ENCODE measurements around the gene FHOD1.

Gene FHOD1

DNA sequence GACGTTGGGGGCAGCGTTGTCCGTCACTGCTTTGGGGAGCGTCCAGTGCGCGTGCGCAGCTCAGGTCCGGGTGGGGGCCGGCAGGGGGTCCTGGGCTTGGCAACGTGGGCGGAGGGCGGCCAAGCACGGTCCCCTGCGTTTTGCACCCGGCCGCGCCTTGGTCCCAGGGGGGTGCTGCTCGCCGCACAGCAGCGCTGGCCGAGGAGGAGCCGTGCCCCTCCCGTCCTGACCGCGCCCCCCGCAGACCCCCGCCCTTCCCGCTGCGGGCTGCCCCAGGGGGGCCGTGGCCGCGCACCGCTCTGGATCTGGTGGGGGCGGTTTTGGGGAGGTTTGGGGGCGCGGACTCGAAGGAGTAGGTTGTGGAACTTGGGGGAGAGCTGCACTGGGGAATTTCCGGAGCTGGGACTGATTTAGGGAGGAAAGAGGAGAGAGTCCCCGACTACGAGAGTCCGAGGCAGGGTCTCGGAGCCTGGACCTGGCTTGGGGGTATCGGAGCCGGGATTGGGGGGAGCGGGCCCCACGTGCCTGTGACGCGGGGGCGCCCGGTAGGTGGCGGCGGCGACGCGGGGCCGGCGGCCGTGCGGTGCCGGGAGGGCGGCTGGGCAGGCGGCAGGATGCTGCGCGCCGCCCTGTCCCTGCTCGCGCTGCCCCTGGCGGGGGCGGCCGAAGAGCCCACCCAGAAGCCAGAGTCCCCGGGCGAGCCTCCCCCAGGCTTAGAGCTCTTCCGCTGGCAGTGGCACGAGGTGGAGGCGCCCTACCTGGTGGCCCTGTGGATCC is 1.3 kb upstream of the FHOD1 start, which contains the start of gene SLC9A5:
TSS of gene SLC9A5 (plus strand) at position 579 of the 777 bp plus-strand sequence. CDS start at position 615, 36 bp downstream.
- peak; percentile 78 for DNase-seq

- no peak for DNase-seq
Observed at GRCh38 chr16:67248073-67248400, 756 bp upstream of the FHOD1 start.

GRCh38 chr16:67246756-67247191 is 507 bp downstream of the FHOD1 start:
- DNase-seq, result peak; percentile 81

DNA sequence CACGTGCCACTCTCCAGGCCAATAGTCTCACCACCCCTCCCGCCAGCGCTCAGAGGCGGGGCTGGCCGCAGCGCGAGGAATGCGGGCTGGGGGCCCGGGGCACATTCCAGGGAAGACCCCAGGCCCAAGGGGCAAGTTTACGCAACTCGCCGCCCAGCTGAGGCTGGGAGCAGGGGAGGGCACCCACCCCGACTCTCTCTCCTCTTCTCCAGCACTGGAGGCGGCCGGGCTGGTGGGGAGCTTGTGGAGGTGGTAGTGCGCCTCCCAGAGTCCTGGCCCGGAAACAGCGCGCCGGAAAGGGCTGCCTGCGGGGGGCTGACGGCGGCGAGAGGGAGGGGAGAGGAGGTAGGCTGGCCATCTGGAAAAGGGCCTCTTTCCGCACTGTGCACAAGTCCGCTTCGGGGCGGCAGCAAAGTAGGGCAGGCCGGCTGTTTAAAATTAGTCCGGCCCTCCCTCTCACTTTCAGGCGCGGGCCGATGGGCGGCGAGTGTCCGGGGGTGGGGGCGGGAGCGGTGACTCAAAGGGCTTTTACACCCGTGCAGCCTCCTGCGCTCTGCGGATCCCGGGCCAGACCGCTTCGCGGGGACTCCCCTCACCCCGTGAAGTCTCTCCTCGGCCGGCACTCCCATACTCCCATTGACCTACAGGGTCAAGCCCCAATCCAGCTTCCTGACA is 1.1 kb downstream of the FHOD1 start:
- peak; percentile 81 for DNase-seq

DNA sequence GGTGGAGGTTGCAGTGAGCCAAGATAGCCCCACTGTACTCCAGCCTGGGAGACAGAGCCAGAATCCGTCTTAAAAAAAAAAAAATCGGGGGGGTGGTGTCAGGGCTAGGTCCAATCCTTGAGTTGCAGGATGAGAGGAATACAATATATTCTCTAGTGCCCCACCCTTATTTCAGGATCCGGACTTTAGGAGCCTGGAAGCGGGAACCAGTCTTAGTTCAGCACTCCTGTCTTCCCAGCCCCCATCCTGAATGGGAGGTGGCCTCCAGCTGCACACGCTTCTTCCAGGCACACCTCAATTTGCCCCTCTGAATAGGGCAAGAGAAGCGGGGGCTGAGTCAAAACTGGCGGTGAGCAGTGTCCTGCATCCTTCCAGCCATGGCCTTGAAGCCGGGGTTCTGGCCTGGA is 1.6 kb downstream of the FHOD1 start:
- DNase-seq, result no peak

DNA sequence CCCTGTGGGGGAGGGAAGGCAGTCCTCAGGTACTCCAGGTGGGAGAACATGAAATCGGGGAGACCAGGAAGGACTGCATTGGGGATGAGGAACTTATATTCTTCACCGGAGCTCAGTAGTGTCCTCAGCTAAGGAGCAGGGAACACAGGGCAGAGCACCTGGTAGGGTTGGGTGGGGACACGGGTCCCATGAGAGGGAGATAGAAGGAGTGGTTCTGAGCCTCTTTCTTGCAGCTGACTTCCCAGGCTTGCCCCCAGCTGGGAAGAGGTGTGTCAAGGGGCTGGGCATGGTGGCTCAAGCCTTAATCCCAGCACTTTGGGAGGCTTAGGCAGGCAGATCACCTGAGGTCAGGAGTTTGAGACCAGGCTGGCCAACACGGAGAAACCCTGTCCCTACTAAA is 2.1 kb downstream of the FHOD1 start:
- DNase-seq, result no peak

- DNase-seq, result peak; percentile 87
Observed at GRCh38 chr16:67244387-67245185, 2.7 kb downstream of the FHOD1 start.

DNA sequence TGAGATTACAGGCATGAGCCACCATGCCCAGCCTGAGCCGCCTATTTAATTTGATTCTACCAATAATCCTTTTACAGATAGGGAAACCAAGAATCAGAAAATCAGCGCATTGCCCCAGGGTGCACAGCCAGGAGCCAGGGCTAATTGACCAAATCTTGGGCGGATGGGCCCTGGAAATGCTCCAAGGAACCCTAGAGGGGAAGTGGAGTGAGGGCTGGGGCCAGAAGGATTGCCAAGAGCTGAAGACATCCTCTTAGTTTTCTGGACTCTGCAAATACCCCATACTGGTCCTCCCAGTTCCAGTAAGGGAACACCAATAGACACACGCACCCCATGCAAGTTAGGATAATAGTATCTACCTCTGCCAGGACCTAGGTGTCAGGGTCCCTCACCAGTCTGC is 3.8 kb downstream of the FHOD1 start:
- DNase-seq, result no peak

GRCh38 chr16:67242138-67242730 is 5.0 kb downstream of the FHOD1 start:
- DNase-seq, result no peak

DNA sequence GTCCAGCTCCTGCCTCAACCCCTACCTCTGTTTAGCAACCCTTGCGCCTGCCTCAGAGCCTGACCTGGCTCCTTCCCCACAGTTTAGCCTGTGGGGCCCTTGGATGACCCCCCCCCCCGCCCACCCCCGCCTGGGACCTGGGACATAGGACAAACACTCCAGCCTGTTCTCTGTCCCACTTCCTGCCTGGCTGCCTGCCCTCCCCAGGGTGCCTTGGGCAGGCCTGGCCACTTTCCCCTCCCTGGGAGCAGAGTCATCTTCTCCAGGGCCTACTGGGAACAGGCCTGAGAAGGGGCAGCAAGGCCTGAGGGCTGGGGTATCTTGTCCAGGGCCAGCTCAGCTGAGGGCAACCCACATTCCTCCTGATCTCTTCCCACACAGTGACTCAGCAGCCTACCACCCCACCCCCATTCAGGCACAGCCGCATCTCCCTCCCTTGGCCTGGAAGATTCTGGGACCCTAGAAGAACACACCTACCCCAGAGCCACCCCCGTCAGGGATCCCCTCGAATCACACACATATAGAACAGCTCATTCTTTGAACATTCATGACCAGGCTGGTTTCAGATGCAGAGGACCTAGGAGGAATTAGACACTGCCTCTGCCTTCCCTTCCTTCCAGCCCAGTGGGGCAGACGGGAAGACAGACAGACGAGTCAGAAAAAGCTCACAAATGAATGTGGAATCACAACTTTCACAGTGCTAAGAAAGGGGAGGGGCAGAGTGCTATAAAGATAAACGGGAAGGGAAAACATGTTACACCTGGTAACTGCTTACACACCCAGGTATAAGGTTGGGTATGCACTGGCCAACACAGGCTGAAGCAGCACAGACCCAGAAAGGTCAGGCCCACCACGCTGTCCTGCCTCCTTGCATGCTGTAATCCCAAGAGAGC is 6.0 kb downstream of the FHOD1 start:
- DNase-seq, result no peak

DNA sequence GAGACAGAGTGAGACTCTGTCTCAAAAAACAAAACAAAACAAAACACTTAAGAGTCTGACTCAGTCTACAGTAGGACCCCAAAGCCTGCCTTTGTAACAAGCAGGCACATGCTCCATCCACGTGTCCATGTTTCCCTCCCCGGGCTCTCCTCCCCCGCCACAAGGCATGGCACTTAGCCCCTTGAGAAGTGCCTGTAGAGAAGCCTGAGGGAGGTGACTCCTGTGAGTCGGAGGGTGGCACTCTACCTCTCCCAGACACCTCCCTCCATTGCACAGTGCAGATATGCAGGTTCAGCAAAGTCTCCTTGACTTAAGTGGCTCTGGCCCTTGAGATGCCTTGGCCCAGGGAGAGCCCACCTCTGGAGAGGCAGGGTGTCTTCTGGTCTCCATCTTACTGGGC is 6.8 kb downstream of the FHOD1 start:
- no peak for DNase-seq

GRCh38 chr16:67238806-67239470 is 8.3 kb downstream of the FHOD1 start:
- DNase-seq, result no peak

DNA sequence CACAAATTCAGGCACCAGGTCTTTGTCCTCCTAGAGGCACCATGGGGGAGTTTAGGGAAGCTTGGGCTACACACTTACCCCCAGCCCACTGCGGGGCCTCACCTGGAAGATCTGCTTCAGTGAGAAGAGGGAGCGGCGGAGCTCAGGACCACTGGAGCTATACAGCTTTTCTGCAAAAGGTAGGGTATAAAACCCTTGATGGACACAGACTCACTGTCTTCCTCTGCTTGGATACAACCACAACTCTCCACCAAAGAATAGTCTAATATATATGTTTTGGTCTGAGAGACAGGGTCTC is 9.1 kb downstream of the FHOD1 start:
- DNase-seq, result no peak

- DNase-seq, result no peak
Observed at GRCh38 chr16:67237396-67238277, 9.6 kb downstream of the FHOD1 start.

DNA sequence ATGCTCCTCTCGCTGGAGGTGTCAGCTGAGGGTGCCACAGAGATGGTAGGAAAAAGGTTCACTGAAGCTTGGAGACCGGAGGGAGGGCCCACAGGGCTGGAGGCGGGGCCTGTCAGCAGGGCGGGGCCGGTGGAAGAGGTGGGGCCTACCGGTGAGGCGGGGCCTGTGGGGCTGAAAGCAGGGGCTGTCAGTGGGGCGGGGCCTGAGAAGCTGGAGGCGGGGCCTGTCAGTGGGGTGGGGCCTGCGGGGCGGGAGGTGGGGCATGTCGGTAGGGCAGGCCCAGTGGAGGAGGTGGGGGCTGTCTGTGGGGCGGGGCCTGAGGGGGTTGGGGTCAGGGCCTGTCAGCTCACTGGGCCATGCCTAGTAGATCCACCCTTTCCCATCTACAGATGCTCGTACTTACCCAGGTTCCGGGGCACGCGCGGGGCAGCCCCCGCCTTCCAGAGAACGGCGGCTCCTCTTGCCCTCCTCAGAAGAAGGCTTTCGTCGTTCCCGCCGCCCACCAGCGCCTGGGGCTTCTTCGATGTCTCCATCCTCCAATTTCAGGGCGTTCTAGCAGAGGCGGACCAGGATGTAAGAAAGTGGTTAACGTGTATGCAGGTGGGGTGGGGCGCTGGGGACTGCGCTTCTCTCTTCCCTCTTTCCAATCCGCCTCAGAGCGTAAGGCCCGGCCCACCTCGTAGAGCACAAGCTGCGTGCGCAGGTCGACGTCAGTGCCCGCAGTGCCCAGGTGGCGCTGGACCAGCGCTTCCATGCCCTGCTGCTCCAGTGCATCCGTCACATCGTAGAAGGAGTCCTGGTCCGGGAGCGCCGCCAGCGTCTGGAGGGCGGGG is 10.5 kb downstream of the FHOD1 start:
- peak; percentile 90 for DNase-seq

DNA sequence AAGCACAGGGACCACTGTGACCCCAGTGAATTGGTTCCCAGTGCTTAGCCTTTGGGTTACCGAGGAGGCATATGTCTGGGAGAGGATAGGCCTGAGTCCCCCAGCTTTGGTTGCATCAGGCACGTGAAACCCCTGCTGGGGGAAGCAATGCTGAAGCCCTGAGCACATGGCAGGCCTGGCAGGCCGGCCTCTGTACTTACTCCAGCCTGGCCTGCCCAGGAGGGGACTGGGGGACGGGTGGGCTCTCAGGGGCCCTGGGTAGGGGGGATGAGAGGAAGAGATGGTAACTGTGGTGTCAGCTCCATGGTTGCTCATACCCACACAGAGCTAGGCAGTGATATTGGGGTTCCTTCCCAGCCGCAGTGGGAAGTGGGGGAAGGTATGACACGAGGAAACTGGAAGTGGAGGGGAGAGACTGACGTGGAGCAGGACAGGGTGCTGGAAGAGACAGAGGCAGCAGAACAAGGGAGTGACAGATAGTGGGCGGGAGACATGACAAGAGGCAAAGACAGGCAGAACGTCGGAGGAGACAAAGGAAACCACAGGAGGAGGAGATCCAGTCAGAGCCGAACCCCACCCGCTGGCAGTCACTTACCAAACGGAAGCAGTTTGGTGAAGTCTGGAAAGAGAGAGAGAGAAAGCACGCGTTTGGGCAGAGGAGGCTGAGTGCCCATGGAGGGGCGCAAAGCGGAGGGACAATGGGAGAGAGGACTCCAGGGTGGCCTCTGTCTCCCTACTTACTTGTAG is 11.3 kb downstream of the FHOD1 start:
- no peak for DNase-seq

DNA sequence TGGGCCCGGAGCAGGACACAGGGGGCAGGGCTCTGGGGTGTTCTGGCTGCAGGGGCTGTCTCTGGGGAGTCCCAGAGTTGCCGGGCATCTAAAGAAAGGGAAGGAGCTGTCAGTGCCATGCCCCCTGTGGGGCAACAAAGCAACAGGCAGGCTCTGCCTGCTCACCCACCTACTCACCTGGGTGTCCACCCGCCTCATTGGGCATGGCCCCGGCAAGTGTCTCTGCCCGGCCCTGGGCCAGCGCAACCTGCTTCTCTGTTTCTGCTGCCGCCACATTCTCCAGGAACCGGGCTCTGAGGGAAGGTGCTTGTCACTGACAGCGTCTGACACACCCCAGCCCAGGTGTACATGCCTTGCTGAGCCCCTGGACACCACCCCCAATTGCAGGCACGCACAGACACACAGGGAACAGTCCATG is 13.1 kb downstream of the FHOD1 start:
- DNase-seq, result no peak

DNA sequence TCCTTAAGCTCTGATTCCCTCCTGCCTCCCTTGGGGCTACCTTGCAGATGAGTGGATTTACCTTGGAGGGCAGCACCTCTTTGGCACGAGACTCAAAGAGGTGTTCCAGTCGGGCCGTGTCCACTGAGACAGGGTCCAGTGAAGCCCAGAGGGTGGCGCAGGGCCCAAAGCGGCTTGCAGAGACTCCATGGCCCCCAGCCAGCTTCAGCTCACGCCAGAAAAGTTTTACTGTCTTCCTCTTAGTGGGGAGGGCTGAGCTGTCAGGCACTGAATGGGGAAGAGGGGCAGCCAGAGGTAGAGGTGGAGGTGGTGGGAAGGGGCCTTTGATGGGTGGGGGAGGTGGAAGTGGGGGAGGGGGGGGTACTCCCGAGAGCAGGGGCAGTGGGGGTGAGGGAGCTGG is 13.7 kb downstream of the FHOD1 start:
- no peak for DNase-seq

All from activated CD8-positive, alpha-beta memory T cell treated with anti-CD3 and anti-CD28 coated beads for 24 hours (primary cell).